IPS DF 19.7 (cell line): ENCODE results near the gene GHRH.

Experiments
- DNase-seq: peaks from one replicate; pipeline ENCODE4 v3.0.0-alpha.2; 2013; ENCODE audit warnings: low read depth, low spot score

Gene GHRH

GRCh38 chr20:37205794-37206193 lies 55.8 kb downstream of the GHRH start:
- DNase-seq: no peak

- no peak for DNase-seq
Observed at GRCh38 chr20:37205130-37205529, 56.5 kb downstream of the GHRH start.

GRCh38 chr20:37204056-37204455 lies 57.6 kb downstream of the GHRH start:
- DNase-seq: no peak

- no peak for DNase-seq
Observed at GRCh38 chr20:37202267-37202943, 59.2 kb downstream of the GHRH start.

- DNase-seq: no peak
Observed at GRCh38 chr20:37201827-37202162, 59.8 kb downstream of the GHRH start.
